Neural progenitor cell (in vitro differentiated cells): ENCODE measurements around the gene BLTP3B.

Experiments
- CTCF ChIP-seq: fragments of 200-600 bp; sonication (generic); IDR thresholded peaks from 2 replicates; pipeline ENCODE4 v1.5.1; 2017; ENCODE audit warnings: antibody characterized with exemption, mild to moderate bottlenecking
- EZH2 ChIP-seq: fragments of 200-600 bp; sonication (generic); IDR thresholded peaks from 2 replicates; pipeline ENCODE4 v1.6.1; 2017; ENCODE audit warnings: antibody characterized with exemption, mild to moderate bottlenecking, moderate library complexity

DNA sequence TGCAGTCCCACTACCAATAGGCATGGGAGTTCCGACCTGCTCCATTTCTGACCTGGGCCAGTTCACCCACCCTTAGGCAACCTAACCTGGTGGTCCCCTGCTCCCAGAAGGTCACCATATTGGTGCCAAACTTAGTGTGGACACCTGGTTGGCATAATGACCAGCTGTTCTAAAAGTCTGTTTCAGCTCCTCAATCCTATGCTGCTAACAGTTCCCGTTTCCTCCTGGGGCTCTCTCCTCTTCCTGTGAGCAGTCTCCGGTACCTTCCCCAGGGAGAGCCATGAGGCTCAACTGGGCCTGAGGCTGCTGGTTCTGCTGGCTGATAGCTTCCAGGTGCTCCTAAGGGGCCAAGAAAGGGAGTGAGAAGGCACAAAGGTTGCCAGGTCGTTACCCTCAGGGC is 15.9 kb upstream of the BLTP3B start:
- TF ChIP-seq EZH2 = no peak
- no peak for TF ChIP-seq CTCF
